Kidney (tissue), 14 donors: Measurements from ENCODE around the gene B4GALNT3. TPM values are rescaled to one million over a fixed set of nuclear protein-coding genes. Genes with fewer than 3 reads are reported as not detected.

Experiments used
- DNase-seq, 5 donors: peaks; one replicate each; pipeline ENCODE4 v3.0.0-alpha.2; 2013 to 2020
- FAIRE-seq: peaks from 2 replicates; lab custom pipeline; 2012; peaks lifted over from hg19 to GRCh38; lab: Jason Lieb, UNC
- H3K27ac ChIP-seq, 2 donors: one replicate each; pipeline ENCODE4 v1.7.0; 2013; ENCODE audit warnings: low read depth in 2 of 2, low read length in 2 of 2, inconsistent platforms in 1 of 2
- H3K27me3 ChIP-seq: one replicate; pipeline ENCODE4 v1.7.1; 2013; ENCODE audit warnings: low read length, inconsistent platforms; ENCODE audit not compliant: control insufficient read depth, insufficient read depth
- H3K36me3 ChIP-seq, 3 donors: one replicate each; pipeline versions ENCODE4 v1.7.0 to v1.7.1; 2013; ENCODE audit warnings: low read length in 3 of 3, control low read depth in 1 of 3, inconsistent platforms in 1 of 3; ENCODE audit not compliant: insufficient read depth in 3 of 3, control insufficient read depth in 2 of 3
- H3K4me1 ChIP-seq, 3 donors: one replicate each; pipeline versions ENCODE4 v1.7.0 to v1.7.1; 2013; ENCODE audit warnings: low read length in 3 of 3, inconsistent platforms in 1 of 3, low read depth in 1 of 3; ENCODE audit not compliant: control insufficient read depth in 2 of 3, insufficient read depth in 2 of 3
- H3K4me3 ChIP-seq, 3 donors: one replicate each; pipeline versions ENCODE4 v1.7.0 to v1.8.1; 2013; ENCODE audit warnings: low read length in 3 of 3, control low read depth in 1 of 3, inconsistent platforms in 1 of 3
- H3K9ac ChIP-seq, 3 donors: one replicate each; pipeline versions ENCODE4 v1.7.0 to v1.7.1; 2013; ENCODE audit warnings: low read length in 3 of 3, control low read depth in 1 of 3, inconsistent platforms in 1 of 3
- H3K9me3 ChIP-seq, 3 donors: one replicate each; pipeline versions ENCODE4 v1.7.0 to v1.7.1; 2013; ENCODE audit warnings: low read length in 3 of 3, control low read depth in 1 of 3, inconsistent platforms in 1 of 3; ENCODE audit not compliant: control insufficient read depth in 2 of 3, insufficient read depth in 1 of 3
- CTCF ChIP-seq: IDR thresholded peaks from 3 replicates; pipeline ENCODE4 v1.5.1; 2012; ENCODE audit warnings: mild to moderate bottlenecking, moderate library complexity, borderline replicate concordance; ENCODE audit not compliant: insufficient read depth; ENCODE audit errors: extremely low read depth
- intact Hi-C: fragments of 100-400 bp; cut with DNase I; formaldehyde crosslinking; loops from one replicate; pipeline ENCODE4 v1.11.1; 2022
- polyA plus RNA-seq: library from polyadenylated mRNA; stranded (reverse); fragments of 350-450 nt; fragmentation: Illumina TruSeq; extraction: RNeasy Lipid Tissue Mini Kit (QIAGEN cat#74804); gene quantifications from one replicate; pipeline ENCODE4 v1.2.3, GENCODE V29; 2014; ENCODE audit warnings: low read depth, low replicate concordance; ENCODE audit not compliant: insufficient read depth
- total RNA-seq: library from RNA; stranded (reverse); fragmentation: NEBNext Ultra II Directional; extraction: Animal tissue kit (Norgen Biotek cat#: 25700); gene quantifications from one replicate; pipeline ENCODE4 v1.2.1, GENCODE V29; 2021
- donor health status: control.
- donor health status: control.
- donor health status: control.
- donor health status: control.
- donor health status: control.
- donor health status: DM: yes; HTN: yes; CAD: no.
- donor health status: Normal renal cell carcinoma (clear cell type).

The B4GALNT3 gene
- total and polyA plus RNA-seq, 2 donors from 2014 or later, result 11.3 to 12.5 TPM

GRCh38 chr12:460261-461230 is 807 bp downstream of the B4GALNT3 start:
- no peak for FAIRE-seq
- Histone ChIP-seq H3K9me3 (no peaks in the 10 kb centered on the region), H3K4me1 (peaks cover 0 to 9% (median 8%) of the 10 kb centered on the region in 3 donors), H3K9ac (no peak overlapping the region), H3K36me3 (no peaks in the 10 kb centered on the region), H3K27me3 (no peaks in the 10 kb centered on the region), H3K27ac (no peak overlapping the region), H3K4me3 (peak overlapping the region in 1 of 3 donors; percentile 46)
- peak in 2 of 5 donors; percentile 63 to 82 for DNase-seq
- intact Hi-C loops, result no loop called here
- TF ChIP-seq CTCF, result no peak

GRCh38 chr12:461425-461824 is 1.7 kb downstream of the B4GALNT3 start:
- no peak for TF ChIP-seq CTCF
- no peak for FAIRE-seq
- no peaks in the 10 kb centered on the region for H3K36me3 ChIP-seq
- peak overlapping the region in 1 of 3 donors; percentile 46 for H3K4me3 ChIP-seq
- H3K4me1 ChIP-seq, result peaks cover 0 to 11% (median 9%) of the 10 kb centered on the region in 3 donors
- DNase-seq, result peak in 1 of 5 donors; percentile 25
- intact Hi-C loops, result no loop called here
- H3K27me3 ChIP-seq, result no peaks in the 10 kb centered on the region
- H3K9me3 ChIP-seq, result no peaks in the 10 kb centered on the region
- H3K27ac ChIP-seq, result no peak overlapping the region
- H3K9ac ChIP-seq, result no peak overlapping the region

GRCh38 chr12:462936-463705 is 3.4 kb downstream of the B4GALNT3 start:
- Histone ChIP-seq H3K27me3 (no peaks in the 10 kb centered on the region), H3K9ac (peak overlapping the region in 1 of 3 donors; percentile 2), H3K36me3 (no peaks in the 10 kb centered on the region), H3K4me3 (no peak overlapping the region), H3K9me3 (no peaks in the 10 kb centered on the region), H3K27ac (no peak overlapping the region), H3K4me1 (peaks cover 0 to 11% (median 9%) of the 10 kb centered on the region in 3 donors)
- FAIRE-seq (no peak), DNase-seq (no peak)
- no peak for TF ChIP-seq CTCF
- intact Hi-C loops, result no loop called here
